Glutamatergic neuron (in vitro differentiated cells): ENCODE results near the gene ZNF775. TPM values are rescaled to one million over a fixed set of nuclear protein-coding genes. Genes with fewer than 3 reads are reported as not detected.

Source experiments
- DNase-seq: peaks from one replicate; pipeline ENCODE4 v3.0.0; 2022
- H3K27ac Mint-ChIP-seq: one replicate; pipeline ENCODE4 v1.8.0; 2020; ENCODE audit warnings: mild to moderate bottlenecking, mixed read lengths, inconsistent platforms; ENCODE audit not compliant: unreplicated experiment
- H3K27me3 Mint-ChIP-seq: one replicate; pipeline ENCODE4 v1.8.0; 2020; ENCODE audit warnings: mild to moderate bottlenecking, moderate library complexity, mixed read lengths, inconsistent platforms; ENCODE audit not compliant: unreplicated experiment
- H3K36me3 Mint-ChIP-seq: one replicate; pipeline ENCODE4 v1.8.0; 2020; ENCODE audit warnings: mild to moderate bottlenecking, mixed read lengths, inconsistent platforms; ENCODE audit not compliant: unreplicated experiment
- H3K4me1 Mint-ChIP-seq: one replicate; pipeline ENCODE4 v1.8.0; 2020; ENCODE audit warnings: mild to moderate bottlenecking, low read depth, mixed read lengths, inconsistent platforms; ENCODE audit not compliant: unreplicated experiment
- H3K4me3 Mint-ChIP-seq: one replicate; pipeline ENCODE4 v1.8.0; 2020; ENCODE audit warnings: mild to moderate bottlenecking, mixed read lengths, inconsistent platforms; ENCODE audit not compliant: unreplicated experiment
- H3K9me3 Mint-ChIP-seq: one replicate; pipeline ENCODE4 v1.8.0; 2020; ENCODE audit warnings: mild to moderate bottlenecking, moderate library complexity, mixed read lengths, inconsistent platforms; ENCODE audit not compliant: unreplicated experiment
- CTCF ChIP-seq: fragments of 200-600 bp; sonication (generic); IDR thresholded peaks from one replicate; pipeline ENCODE4 v1.5.0; 2021; ENCODE audit not compliant: partially characterized antibody, unreplicated experiment
- total RNA-seq: library from RNA; stranded (reverse); fragmentation: NEBNext Ultra II Directional; extraction: Animal tissue kit (Norgen Biotek cat#: 25700); gene quantifications from one replicate; pipeline ENCODE4 v1.2.1, GENCODE V29; 2021; ENCODE audit not compliant: unreplicated experiment

ZNF775 gene
- total RNA-seq, 1 donor from 2014 or later = 20.5 TPM

GRCh38 chr7:150430465-150431085, 51.4 kb downstream of the ZNF775 start:
- Mint-ChIP-seq H3K4me3 (no peak overlapping the region), H3K27me3 (peaks cover 8% of the 10 kb centered on the region), H3K27ac (no peak overlapping the region), H3K36me3 (no peaks in the 10 kb centered on the region), H3K9me3 (peaks cover 5% of the 10 kb centered on the region), H3K4me1 (peaks cover 21% of the 10 kb centered on the region)
- DNase-seq = peak; percentile 7
- no peak for TF ChIP-seq CTCF

- H3K4me3 Mint-ChIP-seq = no peak overlapping the region
- no peak for DNase-seq
- H3K9me3 Mint-ChIP-seq = peaks cover 5% of the 10 kb centered on the region
- peaks cover 18% of the 10 kb centered on the region for H3K4me1 Mint-ChIP-seq
- no peak overlapping the region for H3K27ac Mint-ChIP-seq
- no peaks in the 10 kb centered on the region for H3K36me3 Mint-ChIP-seq
- no peak for TF ChIP-seq CTCF
- H3K27me3 Mint-ChIP-seq = peaks cover 8% of the 10 kb centered on the region
Observed at GRCh38 chr7:150431839-150432658, 52.9 kb downstream of the ZNF775 start.

GRCh38 chr7:150432915-150433892, 54.1 kb downstream of the ZNF775 start:
- Mint-ChIP-seq H3K36me3 (no peaks in the 10 kb centered on the region), H3K4me1 (peaks cover 13% of the 10 kb centered on the region), H3K4me3 (no peak overlapping the region), H3K9me3 (peaks cover 5% of the 10 kb centered on the region), H3K27me3 (peaks cover 8% of the 10 kb centered on the region), H3K27ac (no peak overlapping the region)
- no peak for TF ChIP-seq CTCF
- no peak for DNase-seq

- TF ChIP-seq CTCF = no peak
- Mint-ChIP-seq H3K4me3 (no peak overlapping the region), H3K9me3 (peaks cover 1% of the 10 kb centered on the region)
Observed at GRCh38 chr7:150434240-150434639, 55.1 kb downstream of the ZNF775 start.

More at GRCh38 chr7:150434240-150434639, 55.1 kb downstream of the ZNF775 start:
- peaks cover 5% of the 10 kb centered on the region for H3K4me1 Mint-ChIP-seq
- no peak for DNase-seq
- no peak overlapping the region for H3K27ac Mint-ChIP-seq
- no peaks in the 10 kb centered on the region for H3K36me3 Mint-ChIP-seq
- peaks cover 2% of the 10 kb centered on the region for H3K27me3 Mint-ChIP-seq
